H1 (cell line): Measurements from ENCODE around the gene MAPK13. TPM values are rescaled to one million over a fixed set of nuclear protein-coding genes. Genes with fewer than 3 reads are reported as not detected.

Experiments
- BRCA1 ChIP-seq: IDR thresholded peaks from 2 replicates; pipeline ENCODE4 v1.6.1; 2012; ENCODE audit warnings: low read depth, low read length, improper control_type of control experiment
- JUND ChIP-seq: IDR thresholded peaks from 2 replicates; pipeline ENCODE4 v1.6.1; 2011; ENCODE audit warnings: mild to moderate bottlenecking, improper control_type of control experiment, low read length
- KDM1A ChIP-seq: fragments of 200-600, 300-600 bp; sonication (generic); IDR thresholded peaks from 2 replicates; pipeline ENCODE4 v1.7.1; 2016; ENCODE audit warnings: mild to moderate bottlenecking, low read length, borderline replicate concordance
- polyA plus RNA-seq, 7 experiments: library from polyadenylated mRNA; depleted of rRNA in 3 of 7; stranded (reverse) in 5 of 7; unstranded in 2 of 7; fragments of >200 nt in 5 of 7; fragments of 200-250 nt in 2 of 7; gene quantifications; 1 replicate in 5 of 7; 2 replicates in 1 of 7; 4 replicates in 1 of 7; pipeline versions ENCODE4 v1.2.1 to v1.2.3, GENCODE V29; 2011 to 2013; ENCODE audit warnings: missing spikeins in 2 of 7, mixed read lengths in 2 of 7
- total RNA-seq: library from RNA; stranded (reverse); fragmentation: NEBNext Ultra II Directional; extraction: Animal tissue kit (Norgen Biotek cat#: 25700); gene quantifications from 2 replicates; pipeline ENCODE4 v1.2.1, GENCODE V29; 2021
- TF ChIP-seq, protein P1 (sequence below): fragments of 300-600 bp; sonication (generic); IDR thresholded peaks from 2 replicates; pipeline ENCODE4 v1.7.1; 2012; ENCODE audit warnings: low read length, moderate library complexity, mild to moderate bottlenecking, inconsistent platforms; ENCODE audit not compliant: insufficient replicate concordance

MAPK13 gene
- total and polyA plus RNA-seq, 2 of the 8 experiments (the other 6 are each of a cell fraction or from before 2014, with no cell fraction given) = 10.1 to 14.1 TPM

DNA sequence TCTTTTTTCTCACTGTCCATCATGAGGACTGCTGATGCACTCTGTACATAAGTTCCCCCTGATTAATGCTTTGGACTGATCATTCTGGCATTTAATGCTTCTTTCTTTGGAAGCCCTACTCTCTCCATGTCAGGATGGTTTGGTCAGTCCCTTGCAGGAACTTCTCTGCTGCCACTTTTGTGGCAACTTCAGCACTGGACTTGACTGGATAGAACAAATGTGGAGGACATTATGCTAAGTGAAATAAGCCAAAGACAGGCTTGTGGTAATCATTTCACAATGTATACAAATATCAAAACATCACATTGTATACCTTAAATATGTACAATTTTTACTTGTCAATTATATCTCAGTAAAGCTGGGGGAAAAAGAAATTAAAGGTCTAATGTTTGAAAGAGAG, 54.0 kb downstream of the MAPK13 start (continued):
- TF ChIP-seq, protein P1, sequence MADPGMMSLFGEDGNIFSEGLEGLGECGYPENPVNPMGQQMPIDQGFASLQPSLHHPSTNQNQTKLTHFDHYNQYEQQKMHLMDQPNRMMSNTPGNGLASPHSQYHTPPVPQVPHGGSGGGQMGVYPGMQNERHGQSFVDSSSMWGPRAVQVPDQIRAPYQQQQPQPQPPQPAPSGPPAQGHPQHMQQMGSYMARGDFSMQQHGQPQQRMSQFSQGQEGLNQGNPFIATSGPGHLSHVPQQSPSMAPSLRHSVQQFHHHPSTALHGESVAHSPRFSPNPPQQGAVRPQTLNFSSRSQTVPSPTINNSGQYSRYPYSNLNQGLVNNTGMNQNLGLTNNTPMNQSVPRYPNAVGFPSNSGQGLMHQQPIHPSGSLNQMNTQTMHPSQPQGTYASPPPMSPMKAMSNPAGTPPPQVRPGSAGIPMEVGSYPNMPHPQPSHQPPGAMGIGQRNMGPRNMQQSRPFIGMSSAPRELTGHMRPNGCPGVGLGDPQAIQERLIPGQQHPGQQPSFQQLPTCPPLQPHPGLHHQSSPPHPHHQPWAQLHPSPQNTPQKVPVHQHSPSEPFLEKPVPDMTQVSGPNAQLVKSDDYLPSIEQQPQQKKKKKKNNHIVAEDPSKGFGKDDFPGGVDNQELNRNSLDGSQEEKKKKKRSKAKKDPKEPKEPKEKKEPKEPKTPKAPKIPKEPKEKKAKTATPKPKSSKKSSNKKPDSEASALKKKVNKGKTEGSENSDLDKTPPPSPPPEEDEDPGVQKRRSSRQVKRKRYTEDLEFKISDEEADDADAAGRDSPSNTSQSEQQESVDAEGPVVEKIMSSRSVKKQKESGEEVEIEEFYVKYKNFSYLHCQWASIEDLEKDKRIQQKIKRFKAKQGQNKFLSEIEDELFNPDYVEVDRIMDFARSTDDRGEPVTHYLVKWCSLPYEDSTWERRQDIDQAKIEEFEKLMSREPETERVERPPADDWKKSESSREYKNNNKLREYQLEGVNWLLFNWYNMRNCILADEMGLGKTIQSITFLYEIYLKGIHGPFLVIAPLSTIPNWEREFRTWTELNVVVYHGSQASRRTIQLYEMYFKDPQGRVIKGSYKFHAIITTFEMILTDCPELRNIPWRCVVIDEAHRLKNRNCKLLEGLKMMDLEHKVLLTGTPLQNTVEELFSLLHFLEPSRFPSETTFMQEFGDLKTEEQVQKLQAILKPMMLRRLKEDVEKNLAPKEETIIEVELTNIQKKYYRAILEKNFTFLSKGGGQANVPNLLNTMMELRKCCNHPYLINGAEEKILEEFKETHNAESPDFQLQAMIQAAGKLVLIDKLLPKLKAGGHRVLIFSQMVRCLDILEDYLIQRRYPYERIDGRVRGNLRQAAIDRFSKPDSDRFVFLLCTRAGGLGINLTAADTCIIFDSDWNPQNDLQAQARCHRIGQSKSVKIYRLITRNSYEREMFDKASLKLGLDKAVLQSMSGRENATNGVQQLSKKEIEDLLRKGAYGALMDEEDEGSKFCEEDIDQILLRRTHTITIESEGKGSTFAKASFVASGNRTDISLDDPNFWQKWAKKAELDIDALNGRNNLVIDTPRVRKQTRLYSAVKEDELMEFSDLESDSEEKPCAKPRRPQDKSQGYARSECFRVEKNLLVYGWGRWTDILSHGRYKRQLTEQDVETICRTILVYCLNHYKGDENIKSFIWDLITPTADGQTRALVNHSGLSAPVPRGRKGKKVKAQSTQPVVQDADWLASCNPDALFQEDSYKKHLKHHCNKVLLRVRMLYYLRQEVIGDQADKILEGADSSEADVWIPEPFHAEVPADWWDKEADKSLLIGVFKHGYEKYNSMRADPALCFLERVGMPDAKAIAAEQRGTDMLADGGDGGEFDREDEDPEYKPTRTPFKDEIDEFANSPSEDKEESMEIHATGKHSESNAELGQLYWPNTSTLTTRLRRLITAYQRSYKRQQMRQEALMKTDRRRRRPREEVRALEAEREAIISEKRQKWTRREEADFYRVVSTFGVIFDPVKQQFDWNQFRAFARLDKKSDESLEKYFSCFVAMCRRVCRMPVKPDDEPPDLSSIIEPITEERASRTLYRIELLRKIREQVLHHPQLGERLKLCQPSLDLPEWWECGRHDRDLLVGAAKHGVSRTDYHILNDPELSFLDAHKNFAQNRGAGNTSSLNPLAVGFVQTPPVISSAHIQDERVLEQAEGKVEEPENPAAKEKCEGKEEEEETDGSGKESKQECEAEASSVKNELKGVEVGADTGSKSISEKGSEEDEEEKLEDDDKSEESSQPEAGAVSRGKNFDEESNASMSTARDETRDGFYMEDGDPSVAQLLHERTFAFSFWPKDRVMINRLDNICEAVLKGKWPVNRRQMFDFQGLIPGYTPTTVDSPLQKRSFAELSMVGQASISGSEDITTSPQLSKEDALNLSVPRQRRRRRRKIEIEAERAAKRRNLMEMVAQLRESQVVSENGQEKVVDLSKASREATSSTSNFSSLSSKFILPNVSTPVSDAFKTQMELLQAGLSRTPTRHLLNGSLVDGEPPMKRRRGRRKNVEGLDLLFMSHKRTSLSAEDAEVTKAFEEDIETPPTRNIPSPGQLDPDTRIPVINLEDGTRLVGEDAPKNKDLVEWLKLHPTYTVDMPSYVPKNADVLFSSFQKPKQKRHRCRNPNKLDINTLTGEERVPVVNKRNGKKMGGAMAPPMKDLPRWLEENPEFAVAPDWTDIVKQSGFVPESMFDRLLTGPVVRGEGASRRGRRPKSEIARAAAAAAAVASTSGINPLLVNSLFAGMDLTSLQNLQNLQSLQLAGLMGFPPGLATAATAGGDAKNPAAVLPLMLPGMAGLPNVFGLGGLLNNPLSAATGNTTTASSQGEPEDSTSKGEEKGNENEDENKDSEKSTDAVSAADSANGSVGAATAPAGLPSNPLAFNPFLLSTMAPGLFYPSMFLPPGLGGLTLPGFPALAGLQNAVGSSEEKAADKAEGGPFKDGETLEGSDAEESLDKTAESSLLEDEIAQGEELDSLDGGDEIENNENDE = no peak
- TF ChIP-seq KDM1A (no peak), JUND (no peak), BRCA1 (no peak)
